Osteocyte (in vitro differentiated cells): Measurements from ENCODE around the gene NLGN1. TPM values are rescaled to one million over a fixed set of nuclear protein-coding genes. Genes with fewer than 3 reads are reported as not detected.

ENCODE experiments used
- DNase-seq: peaks from one replicate; pipeline ENCODE4 v3.0.0; 2021; ENCODE audit warnings: mixed read lengths; ENCODE audit not compliant: unreplicated experiment; ENCODE audit errors: extremely low spot score
- H3K27ac Mint-ChIP-seq: one replicate; pipeline ENCODE4 v1.8.0; 2021; ENCODE audit warnings: mild to moderate bottlenecking, mixed read lengths; ENCODE audit not compliant: unreplicated experiment
- H3K27me3 Mint-ChIP-seq: one replicate; pipeline ENCODE4 v1.8.0; 2021; ENCODE audit warnings: mixed read lengths; ENCODE audit not compliant: unreplicated experiment
- H3K36me3 Mint-ChIP-seq: one replicate; pipeline ENCODE4 v1.8.0; 2021; ENCODE audit warnings: mixed read lengths; ENCODE audit not compliant: unreplicated experiment
- H3K4me1 Mint-ChIP-seq: one replicate; pipeline ENCODE4 v1.8.0; 2021; ENCODE audit warnings: mixed read lengths; ENCODE audit not compliant: unreplicated experiment
- H3K4me3 Mint-ChIP-seq: one replicate; pipeline ENCODE4 v1.8.0; 2021; ENCODE audit warnings: mild to moderate bottlenecking, moderate library complexity, mixed read lengths; ENCODE audit not compliant: unreplicated experiment
- H3K9me3 Mint-ChIP-seq: one replicate; pipeline ENCODE4 v1.8.0; 2021; ENCODE audit warnings: mixed read lengths; ENCODE audit not compliant: unreplicated experiment
- CTCF ChIP-seq: fragments of 200-600 bp; sonication (generic); IDR thresholded peaks from 2 replicates; pipeline ENCODE4 v1.5.0; 2021; ENCODE audit warnings: antibody characterized with exemption, mild to moderate bottlenecking, moderate library complexity
- total RNA-seq: library from RNA; stranded (reverse); gene quantifications from 2 replicates; pipeline ENCODE4 v1.2.1, GENCODE V29; 2021

NLGN1 gene
- total RNA-seq, 1 donor from 2014 or later = 3.9 TPM

DNA sequence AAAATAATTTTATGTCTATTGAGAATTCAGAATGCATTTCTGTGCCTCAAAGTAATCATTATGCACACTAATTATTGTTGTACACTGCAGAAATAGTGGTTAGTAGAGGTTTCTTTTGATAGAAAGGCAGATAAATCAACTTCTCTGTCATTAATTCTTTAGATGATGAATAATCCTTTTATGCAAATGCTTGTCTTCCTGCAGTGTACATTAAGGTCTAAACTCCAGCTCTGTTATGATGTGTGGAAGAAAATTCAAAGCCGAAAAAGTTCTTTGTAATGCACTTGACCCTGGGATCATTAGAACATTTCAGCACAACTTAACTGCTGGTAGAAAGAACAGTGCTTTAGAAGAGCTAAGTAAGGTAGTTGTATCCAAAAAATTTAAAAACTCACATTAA is 353.0 kb downstream of the NLGN1 start:
- H3K4me3 Mint-ChIP-seq = no peak overlapping the region
- no peaks in the 10 kb centered on the region for H3K36me3 Mint-ChIP-seq
- no peaks in the 10 kb centered on the region for H3K9me3 Mint-ChIP-seq
- DNase-seq = no peak
- no peak overlapping the region for H3K27ac Mint-ChIP-seq
- no peak for TF ChIP-seq CTCF
- no peaks in the 10 kb centered on the region for H3K27me3 Mint-ChIP-seq
- H3K4me1 Mint-ChIP-seq = peaks cover 5% of the 10 kb centered on the region

GRCh38 chr3:173753593-173753992 is 356.0 kb downstream of the NLGN1 start:
- Mint-ChIP-seq H3K9me3 (no peaks in the 10 kb centered on the region), H3K27ac (no peak overlapping the region), H3K36me3 (no peaks in the 10 kb centered on the region), H3K4me1 (no peaks in the 10 kb centered on the region), H3K4me3 (no peak overlapping the region), H3K27me3 (no peaks in the 10 kb centered on the region)
- no peak for DNase-seq
- no peak for TF ChIP-seq CTCF

DNA sequence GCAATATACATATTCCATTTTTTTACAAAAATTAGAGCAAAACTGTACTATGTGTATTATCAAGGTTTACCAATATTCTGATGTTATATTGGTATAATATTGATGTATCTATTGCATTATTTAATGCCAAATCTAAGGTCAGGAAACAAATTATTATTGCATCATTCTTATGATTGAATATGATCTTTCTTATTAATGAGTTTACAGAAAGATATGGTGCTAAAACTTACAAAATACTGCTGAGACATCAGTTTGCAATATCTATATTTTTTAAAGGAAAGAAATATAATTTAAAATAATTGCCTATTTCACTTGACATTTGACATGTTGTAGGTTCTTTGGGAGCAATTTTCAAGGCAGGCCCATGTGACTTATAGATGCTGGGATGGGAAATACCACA is 357.6 kb downstream of the NLGN1 start:
- H3K9me3 Mint-ChIP-seq = no peaks in the 10 kb centered on the region
- H3K4me3 Mint-ChIP-seq = no peak overlapping the region
- no peak overlapping the region for H3K27ac Mint-ChIP-seq
- H3K27me3 Mint-ChIP-seq = no peaks in the 10 kb centered on the region
- no peaks in the 10 kb centered on the region for H3K4me1 Mint-ChIP-seq
- no peaks in the 10 kb centered on the region for H3K36me3 Mint-ChIP-seq
- no peak for DNase-seq
- TF ChIP-seq CTCF = no peak

GRCh38 chr3:173761161-173761560 is 363.6 kb downstream of the NLGN1 start:
- no peak for TF ChIP-seq CTCF
- Mint-ChIP-seq H3K27ac (no peak overlapping the region), H3K27me3 (no peaks in the 10 kb centered on the region), H3K9me3 (no peaks in the 10 kb centered on the region), H3K4me3 (no peak overlapping the region), H3K4me1 (peaks cover 5% of the 10 kb centered on the region), H3K36me3 (no peaks in the 10 kb centered on the region)
- DNase-seq = no peak

- DNase-seq = no peak
- no peak for TF ChIP-seq CTCF
- Mint-ChIP-seq H3K36me3 (no peaks in the 10 kb centered on the region), H3K4me3 (no peak overlapping the region), H3K27me3 (no peaks in the 10 kb centered on the region), H3K4me1 (peaks cover 5% of the 10 kb centered on the region), H3K27ac (no peak overlapping the region), H3K9me3 (no peaks in the 10 kb centered on the region)
Measured at GRCh38 chr3:173762501-173762900, 365.0 kb downstream of the NLGN1 start.
